ENCODE results near the gene MMP24.
"Not testable (repeated sequence)": the region's sequence is repeated elsewhere in the genome, so short reads cannot be mapped to it uniquely, and the experiment has no call there.

The MMP24 gene

GRCh38 chr20:35262321-35262720, 35.8 kb downstream of the MMP24 start:
- DNase-seq: not testable (repeated sequence)

- not testable (repeated sequence) for DNase-seq
Observed at GRCh38 chr20:35262731-35263531, 36.4 kb downstream of the MMP24 start.

GRCh38 chr20:35263532-35264341, 37.2 kb downstream of the MMP24 start:
- DNase-seq: no peak

- DNase-seq: no peak
Observed at GRCh38 chr20:35264755-35265154, 38.3 kb downstream of the MMP24 start.

GRCh38 chr20:35267092-35267491, 40.6 kb downstream of the MMP24 start:
- DNase-seq: no peak

- peak; percentile 21 for DNase-seq
Observed at GRCh38 chr20:35269055-35269781, 42.7 kb downstream of the MMP24 start.

- no peak for DNase-seq
Observed at GRCh38 chr20:35270021-35270902, 43.8 kb downstream of the MMP24 start.

- no peak for DNase-seq
Observed at GRCh38 chr20:35271073-35271882, 44.8 kb downstream of the MMP24 start.

GRCh38 chr20:35271904-35272303, 45.4 kb downstream of the MMP24 start:
- no peak for DNase-seq

GRCh38 chr20:35273449-35274171, 47.1 kb downstream of the MMP24 start:
- no peak for DNase-seq

GRCh38 chr20:35274172-35275092, 47.9 kb downstream of the MMP24 start:
- DNase-seq: no peak

GRCh38 chr20:35275741-35276251, 49.3 kb downstream of the MMP24 start:
- DNase-seq: no peak

- DNase-seq: no peak
Observed at GRCh38 chr20:35276408-35276807, 49.9 kb downstream of the MMP24 start.

GRCh38 chr20:35277127-35277526, 50.6 kb downstream of the MMP24 start:
- DNase-seq: no peak

- peak; percentile 80 for DNase-seq
Observed at GRCh38 chr20:35277531-35278395, 51.3 kb downstream of the MMP24 start, which contains the start of gene MMP24OS. MMP24OS (minus strand) TSS chr20:35278122; CDS start chr20:35277929, 193 bp downstream.

GRCh38 chr20:35279040-35279439, 52.5 kb downstream of the MMP24 start:
- no peak for DNase-seq

GRCh38 chr20:35279533-35280174, 53.2 kb downstream of the MMP24 start:
- no peak for DNase-seq

GRCh38 chr20:35280523-35280922, 54.0 kb downstream of the MMP24 start:
- DNase-seq: no peak

Data from activated T-cell treated with anti-CD3 and anti-CD28 coated beads for 4 hours (primary cell).